Right cardiac atrium (tissue), 5 donors: ENCODE data around the gene GBP6. TPM values are rescaled to one million over a fixed set of nuclear protein-coding genes. Genes with fewer than 3 reads are reported as not detected.
"Not testable (repeated sequence)": the region's sequence is repeated elsewhere in the genome, so short reads cannot be mapped to it uniquely, and the experiment has no call there.

Source experiments
- ATAC-seq, 2 donors: fragments of 200-7000 bp; cut with Tn5 transposase; one replicate each; pipeline versions ENCODE4 v1.8.0 to v1.9.1; 2020; ENCODE audit warnings: moderate library complexity in 2 of 2, mild to moderate bottlenecking in 1 of 2
- DNase-seq, 3 donors: peaks; one replicate each; pipeline ENCODE4 v3.0.0-alpha.2; 2020
- H3K27ac ChIP-seq: one replicate; pipeline ENCODE4 v1.5.1; 2013; ENCODE audit warnings: mild to moderate bottlenecking, low read length, control low read depth, moderate library complexity
- H3K27me3 ChIP-seq: one replicate; pipeline ENCODE4 v1.6.1; 2013; ENCODE audit not compliant: control insufficient read depth, insufficient read depth
- H3K4me1 ChIP-seq: one replicate; pipeline ENCODE4 v1.6.1; 2013; ENCODE audit warnings: low read length; ENCODE audit not compliant: control insufficient read depth, insufficient read depth
- H3K4me3 ChIP-seq: one replicate; pipeline ENCODE4 v1.5.1; 2013; ENCODE audit warnings: low read length, control low read depth
- H3K9me3 ChIP-seq: one replicate; pipeline ENCODE4 v1.6.1; 2013; ENCODE audit warnings: low read length; ENCODE audit not compliant: control insufficient read depth
- WGBS: extraction: QIAGEN DNeasy Blood & Tissue Kit; methylation state at CpG from one replicate; pipeline ENCODE4 v1.1.7; 2013; 5-methylcytosine and 5-hydroxymethylcytosine counted together
- intact Hi-C, 4 donors: fragments of 100-400 bp; cut with DNase I; formaldehyde crosslinking; loops; one replicate each; pipeline versions ENCODE4 v1.11.0 to v1.14.0; 2022 to 2023
- polyA plus RNA-seq: library from polyadenylated mRNA; stranded (reverse); fragments of 200-250 nt; gene quantifications from one replicate; pipeline ENCODE4 v1.2.3, GENCODE V29; 2013
- total RNA-seq, 4 donors: library from RNA; stranded (reverse); fragmentation: NEBNext Ultra II Directional; extraction: Animal tissue kit (Norgen Biotek cat#: 25700); gene quantifications; one replicate each; pipeline ENCODE4 v1.2.1, GENCODE V29; 2021
- donor health status: healthy with polysubstance abuse.
- donor health status: DM: no; HTN: yes; CAD: no.
- donor health status: DM: no; HTN: no; CAD: no.
- donor health status: DM: no; HTN: yes; CAD: no; lungs with severe emphysema.
- donor health status: DM: yes; HTN: yes; CAD: no.

GBP6 gene
- total and polyA plus RNA-seq, 5 donors, result 0.05 to 0.23 (median 0.12) TPM; not detected in 1

DNA sequence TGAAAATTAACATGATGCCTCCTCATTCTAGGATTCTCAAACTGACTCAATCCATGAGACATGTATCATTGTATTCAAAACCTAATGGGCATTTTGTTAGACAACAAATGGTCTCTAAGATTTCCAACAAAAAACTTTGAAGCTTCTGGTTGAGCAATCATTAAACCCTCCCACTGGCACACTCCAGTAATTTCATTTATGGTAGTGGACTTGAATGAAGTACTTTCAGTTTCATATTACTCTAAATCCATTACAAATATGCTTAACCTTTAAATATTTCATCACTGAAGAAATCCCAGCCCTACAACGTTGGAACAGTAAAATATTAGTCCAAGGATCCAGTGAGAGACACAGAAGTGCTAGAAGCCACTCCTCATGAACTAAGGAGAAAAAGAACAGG is 43.5 kb downstream of the GBP6 start:
- no peaks in the 10 kb centered on the region for H3K9me3 ChIP-seq
- 10% methylated on average over 1 of the region's 1 CpG for WGBS
- ATAC-seq (peak; percentile 82 to 87), DNase-seq (no peak)
- H3K27ac ChIP-seq, result no peak overlapping the region
- intact Hi-C loops, result no loop called here
- peak overlapping the region; percentile 82 for H3K4me3 ChIP-seq
- no peaks in the 10 kb centered on the region for H3K4me1 ChIP-seq
- no peaks in the 10 kb centered on the region for H3K27me3 ChIP-seq

DNA sequence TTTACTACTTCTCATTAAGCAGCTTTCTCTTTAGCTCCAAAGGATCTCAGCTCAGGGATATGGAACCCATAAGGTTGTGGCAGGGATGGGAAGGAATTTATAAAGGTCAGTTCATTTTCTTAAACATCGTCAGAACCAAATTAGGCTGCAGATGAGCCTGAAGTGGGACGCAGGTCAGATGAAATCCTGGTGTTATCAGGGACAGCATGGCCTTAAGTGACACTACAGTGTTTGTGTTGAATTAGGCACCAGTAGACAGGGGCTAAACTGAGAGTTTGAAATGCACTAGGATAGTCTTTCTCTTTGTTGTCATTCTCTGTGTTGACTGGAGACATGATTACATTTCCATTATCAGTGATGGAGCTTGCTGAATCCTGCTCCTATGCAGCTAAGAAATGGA is 43.9 kb downstream of the GBP6 start:
- H3K27me3 ChIP-seq, intact Hi-C loops, DNase-seq, H3K4me1 ChIP-seq, H3K9me3 ChIP-seq: not testable (repeated sequence)
- Histone ChIP-seq H3K27ac (peak overlapping the region; percentile 6), H3K4me3 (peak overlapping the region; percentile 82)
- 18% methylated on average over 2 of the region's 2 CpGs for WGBS
- peak; percentile 51 to 69 for ATAC-seq

DNA sequence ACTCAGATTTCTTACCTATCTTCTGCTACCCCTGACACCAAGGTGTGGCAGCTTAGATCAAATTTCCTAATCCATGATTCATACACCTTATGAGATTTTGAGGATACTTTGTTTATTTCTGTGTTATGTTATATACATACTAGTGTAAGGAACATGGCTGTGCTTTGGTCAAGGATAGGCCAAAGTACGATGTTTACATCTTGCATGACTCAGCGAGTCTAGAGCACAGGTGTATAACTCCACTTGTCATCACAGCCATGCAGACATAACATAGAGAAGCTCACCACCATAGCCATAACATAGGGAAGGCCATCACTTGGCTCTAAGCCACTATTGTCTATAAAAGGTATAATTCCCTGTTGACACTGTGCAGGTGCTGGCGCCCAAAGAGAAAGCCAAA is 61.2 kb downstream of the GBP6 start:
- H3K9me3 ChIP-seq, result no peaks in the 10 kb centered on the region
- WGBS, result 90% methylated on average over 3 of the region's 3 CpGs
- H3K27me3 ChIP-seq, result no peaks in the 10 kb centered on the region
- no peak overlapping the region for H3K4me3 ChIP-seq
- intact Hi-C loops, result no loop called here
- H3K4me1 ChIP-seq, result no peaks in the 10 kb centered on the region
- no peak overlapping the region for H3K27ac ChIP-seq
- no peak for ATAC-seq
- no peak for DNase-seq

DNA sequence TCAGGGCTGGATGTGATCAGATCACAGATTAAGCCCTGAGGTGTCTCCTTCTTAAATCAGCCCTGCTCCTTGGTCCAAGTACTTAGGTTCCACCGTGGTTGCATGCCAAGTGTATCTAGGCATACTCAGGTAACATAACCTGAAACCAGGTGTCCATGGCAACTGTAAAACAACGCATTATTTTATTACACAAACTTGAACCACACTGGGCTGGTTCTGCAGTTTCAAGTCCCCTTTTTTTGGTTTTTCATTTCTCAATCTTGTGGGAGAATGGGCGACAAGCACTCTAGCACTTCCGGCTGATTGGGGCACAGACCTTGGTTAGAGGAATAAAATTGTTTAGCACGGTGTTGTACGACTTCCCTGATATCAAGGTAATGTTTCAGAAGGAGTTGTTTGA is 65.2 kb downstream of the GBP6 start:
- intact Hi-C loops, result no loop called here
- Histone ChIP-seq H3K27me3 (no peaks in the 10 kb centered on the region), H3K27ac (no peak overlapping the region), H3K4me3 (no peak overlapping the region), H3K4me1 (no peaks in the 10 kb centered on the region), H3K9me3 (no peaks in the 10 kb centered on the region)
- ATAC-seq, result no peak
- WGBS, result 89% methylated on average over 6 of the region's 6 CpGs
- DNase-seq, result no peak

DNA sequence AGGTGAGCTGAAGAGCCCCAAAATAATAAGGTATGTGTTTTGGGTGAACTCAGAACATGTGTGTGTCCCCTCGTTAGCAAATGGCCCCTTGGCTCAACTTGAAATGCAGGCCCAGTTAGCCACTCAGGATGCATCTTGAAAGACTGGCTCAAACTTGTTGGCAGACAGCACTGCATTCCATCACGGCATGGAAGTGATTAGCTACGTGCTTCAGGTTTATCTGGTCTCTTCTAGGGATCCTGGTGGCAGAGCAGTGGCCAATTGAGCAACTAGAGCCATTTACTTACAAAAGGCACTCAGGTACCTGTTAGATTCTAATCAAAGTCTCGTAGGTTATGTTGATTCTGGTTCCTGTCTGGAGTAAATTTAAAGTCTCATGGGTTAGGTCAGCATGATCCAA is 65.8 kb downstream of the GBP6 start:
- ATAC-seq, H3K4me1 ChIP-seq, H3K27me3 ChIP-seq, intact Hi-C loops, H3K4me3 ChIP-seq, H3K9me3 ChIP-seq, DNase-seq, H3K27ac ChIP-seq: not testable (repeated sequence)
- WGBS, result 53% methylated on average over 2 of the region's 4 CpGs

DNA sequence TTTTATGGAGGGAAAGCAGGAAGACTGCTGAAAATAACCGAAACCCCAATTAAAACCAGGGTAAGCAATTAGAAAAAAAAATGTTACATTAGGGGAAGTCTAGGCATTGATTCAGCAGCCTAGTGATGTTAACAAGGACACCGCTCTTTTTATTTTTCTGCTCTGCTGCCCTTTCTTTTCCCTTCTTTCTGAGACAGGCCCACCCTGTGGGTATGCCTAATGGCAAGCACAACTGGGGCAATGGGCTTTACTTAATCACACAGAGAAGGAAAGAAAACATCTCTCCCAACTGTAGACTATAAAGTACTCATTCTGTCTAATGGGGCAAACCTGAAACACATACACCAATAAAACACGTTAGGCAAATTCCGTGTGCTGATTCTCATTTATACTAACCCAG is 69.6 kb downstream of the GBP6 start:
- no peak for ATAC-seq
- WGBS, result 94% methylated on average over 4 of the region's 4 CpGs
- intact Hi-C loops, result no loop called here
- Histone ChIP-seq H3K27ac (no peak overlapping the region), H3K9me3 (peaks cover 4% of the 10 kb centered on the region), H3K27me3 (no peaks in the 10 kb centered on the region), H3K4me3 (no peak overlapping the region), H3K4me1 (no peaks in the 10 kb centered on the region)
- no peak for DNase-seq

DNA sequence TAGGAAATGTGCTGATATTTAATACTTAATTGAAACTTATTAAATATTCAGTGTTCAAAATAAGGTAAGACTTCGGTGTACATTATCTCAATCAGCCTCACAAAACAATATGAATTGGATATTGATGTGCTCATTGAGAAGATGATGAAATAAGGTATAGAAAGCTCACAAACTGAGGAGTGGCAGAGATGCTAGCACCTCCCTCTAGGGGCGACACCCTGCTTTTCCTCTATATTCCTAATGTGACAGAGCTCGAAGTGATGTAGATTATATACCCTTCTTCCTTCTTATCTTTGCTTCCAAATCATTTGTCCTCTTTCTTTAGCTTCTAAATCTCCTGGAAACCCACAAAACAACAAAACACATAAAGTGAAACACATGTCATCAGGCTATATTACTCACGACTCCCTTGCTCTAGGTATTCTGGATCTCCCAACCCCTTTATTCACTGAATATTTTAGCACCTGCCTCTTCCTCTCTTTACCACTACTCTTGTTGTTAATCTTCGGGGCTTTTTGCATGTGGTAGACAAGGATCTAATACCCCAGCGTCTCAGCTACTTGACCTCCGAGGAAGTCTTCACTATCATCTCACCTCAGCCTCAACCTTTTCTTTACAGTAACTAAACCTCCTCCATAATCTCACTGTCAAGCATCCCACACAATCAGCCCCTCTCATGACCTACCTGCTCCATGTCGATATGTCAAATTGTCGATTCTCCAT is 70.4 kb downstream of the GBP6 start:
- H3K27me3 ChIP-seq, H3K4me1 ChIP-seq, DNase-seq, intact Hi-C loops, H3K9me3 ChIP-seq, H3K4me3 ChIP-seq, H3K27ac ChIP-seq, ATAC-seq: not testable (repeated sequence)
- 83% methylated on average over 9 of the region's 9 CpGs for WGBS

Other genes starting within 250 kb of the GBP6 start
- 10 to 100 TPM; 11.3 to 18.9 (median 14.0) TPM for gene GBP2, start 237.9 kb upstream of the GBP6 start, total RNA-seq
- gene GBP2, start 237.9 kb upstream of the GBP6 start, polyA plus RNA-seq, result 22.9 TPM
- under 1 TPM in 1 of 4 donors, not detected in 3; 0.11 TPM for gene GBP7, start 188.1 kb upstream of the GBP6 start, total RNA-seq
- gene GBP7, start 188.1 kb upstream of the GBP6 start, polyA plus RNA-seq, result 0.05 TPM
- 10 to 100 TPM in 1 of 4 donors, 1 to 10 TPM in 3; 4.9 to 12.7 (median 9.1) TPM for gene GBP4, start 165.1 kb upstream of the GBP6 start, total RNA-seq
- gene GBP4, start 165.1 kb upstream of the GBP6 start, polyA plus RNA-seq, result 12.9 TPM
- gene GBP5, start 91.2 kb upstream of the GBP6 start, total RNA-seq, result 1 to 10 TPM in 2 of 4 donors, under 1 TPM in 2; 0.75 to 2.0 (median 1.2) TPM
- gene GBP5, start 91.2 kb upstream of the GBP6 start, polyA plus RNA-seq, result 0.48 TPM
- 1 to 10 TPM; 3.4 to 5.6 (median 5.2) TPM for gene LRRC8B, start 160.8 kb downstream of the GBP6 start, total RNA-seq
- 1.4 TPM for gene LRRC8B, start 160.8 kb downstream of the GBP6 start, polyA plus RNA-seq